Adipocyte (in vitro differentiated cells): ENCODE measurements around the gene SMAD3.

ENCODE experiments used
- DNase-seq: peaks from one replicate; pipeline ENCODE4 v3.0.0-alpha.2; 2015; ENCODE audit warnings: low read depth
- H3K27me3 ChIP-seq: replicated peaks from 2 replicates; pipeline ENCODE4 v1.7.0; 2013; ENCODE audit warnings: mild to moderate bottlenecking, low read length, moderate library complexity; ENCODE audit not compliant: control insufficient read depth, insufficient read depth
- H3K36me3 ChIP-seq: 2 replicates; pipeline ENCODE4 v1.7.0; 2013; ENCODE audit warnings: low read length, mild to moderate bottlenecking, moderate library complexity; ENCODE audit not compliant: control insufficient read depth, insufficient read depth, severe bottlenecking
- H3K4me1 ChIP-seq: 2 replicates; pipeline ENCODE4 v1.7.0; 2013; ENCODE audit warnings: mild to moderate bottlenecking, low read length, moderate library complexity; ENCODE audit not compliant: control insufficient read depth, insufficient read depth
- H3K4me3 ChIP-seq: 2 replicates; pipeline ENCODE4 v1.7.0; 2013; ENCODE audit warnings: mild to moderate bottlenecking, low read length, moderate library complexity
- H3K9ac ChIP-seq: 2 replicates; pipeline ENCODE4 v1.7.0; 2013; ENCODE audit warnings: mild to moderate bottlenecking, low read length, moderate library complexity
- H3K9me3 ChIP-seq: 2 replicates; pipeline ENCODE4 v1.7.0; 2013; ENCODE audit warnings: mild to moderate bottlenecking, low read length, moderate library complexity; ENCODE audit not compliant: control insufficient read depth

Gene SMAD3

DNA sequence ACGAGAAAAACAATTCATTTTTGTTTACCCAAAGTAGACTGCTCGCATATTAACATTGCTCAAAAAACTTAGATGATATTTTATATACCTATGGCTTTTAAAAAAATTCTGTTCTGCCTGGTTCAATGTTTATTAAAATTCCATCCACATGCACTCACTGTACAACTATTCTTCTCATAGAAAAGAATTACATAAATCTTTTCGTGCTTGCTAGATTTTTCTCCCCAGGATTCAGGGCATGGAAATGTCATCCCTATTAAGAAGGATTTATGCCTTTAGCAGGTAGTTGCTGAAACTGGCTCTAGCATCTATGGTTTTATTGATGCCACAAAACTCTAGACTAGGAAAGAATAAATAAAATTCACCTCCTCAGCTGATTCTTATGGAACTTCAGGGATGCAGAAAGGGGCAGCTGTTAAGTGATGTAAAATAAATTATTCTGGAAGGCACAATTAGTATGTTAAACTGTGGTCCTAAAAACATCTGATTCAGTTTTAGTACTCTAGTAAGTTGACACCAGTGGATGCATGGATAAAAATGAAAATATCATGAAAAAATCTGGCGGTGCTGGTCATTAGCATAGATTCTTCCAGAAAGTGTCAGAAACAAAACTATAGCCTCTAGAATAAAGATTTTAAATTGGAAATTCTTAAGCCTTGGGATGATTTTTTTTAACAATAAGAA is 147.4 kb downstream of the SMAD3 start:
- Histone ChIP-seq H3K9me3 (no peaks in the 10 kb centered on the region), H3K4me1 (no peaks in the 10 kb centered on the region), H3K36me3 (peaks cover 16% of the 10 kb centered on the region), H3K27me3 (no peaks in the 10 kb centered on the region), H3K4me3 (no peak overlapping the region), H3K9ac (no peak overlapping the region)
- DNase-seq = peak; percentile 35

DNA sequence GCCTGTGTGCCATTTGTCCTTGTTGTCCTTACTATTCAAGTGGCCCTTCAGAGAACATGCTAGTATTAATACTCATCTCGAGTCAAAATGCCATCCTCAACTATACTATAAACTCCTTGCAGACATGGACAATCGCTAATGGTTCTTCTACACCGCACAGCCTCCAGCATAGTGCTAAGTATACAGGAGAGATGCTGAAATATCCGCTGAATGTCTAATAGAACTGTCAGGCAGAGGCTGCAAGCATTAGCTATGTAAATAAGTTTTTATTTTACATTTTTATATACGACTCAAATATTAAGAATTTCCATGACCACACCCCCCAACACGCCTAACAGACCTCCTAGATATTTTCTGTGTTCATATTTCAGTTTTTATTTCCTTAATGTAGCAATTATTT is 149.7 kb downstream of the SMAD3 start:
- H3K36me3 ChIP-seq = peaks cover under 1% of the 10 kb centered on the region
- no peaks in the 10 kb centered on the region for H3K9me3 ChIP-seq
- H3K4me3 ChIP-seq = no peak overlapping the region
- no peaks in the 10 kb centered on the region for H3K27me3 ChIP-seq
- no peaks in the 10 kb centered on the region for H3K4me1 ChIP-seq
- no peak overlapping the region for H3K9ac ChIP-seq
- no peak for DNase-seq

GRCh38 chr15:67216859-67217258 is 151.5 kb downstream of the SMAD3 start:
- no peak for DNase-seq
- Histone ChIP-seq H3K9me3 (no peaks in the 10 kb centered on the region), H3K4me1 (no peaks in the 10 kb centered on the region), H3K27me3 (no peaks in the 10 kb centered on the region), H3K9ac (no peak overlapping the region), H3K36me3 (peaks cover 4% of the 10 kb centered on the region), H3K4me3 (no peak overlapping the region)

GRCh38 chr15:67218428-67218827 is 153.0 kb downstream of the SMAD3 start:
- H3K9me3 ChIP-seq = no peaks in the 10 kb centered on the region
- DNase-seq = no peak
- H3K4me1 ChIP-seq = no peaks in the 10 kb centered on the region
- no peak overlapping the region for H3K4me3 ChIP-seq
- H3K36me3 ChIP-seq = peaks cover 4% of the 10 kb centered on the region
- H3K9ac ChIP-seq = no peak overlapping the region
- no peaks in the 10 kb centered on the region for H3K27me3 ChIP-seq

DNA sequence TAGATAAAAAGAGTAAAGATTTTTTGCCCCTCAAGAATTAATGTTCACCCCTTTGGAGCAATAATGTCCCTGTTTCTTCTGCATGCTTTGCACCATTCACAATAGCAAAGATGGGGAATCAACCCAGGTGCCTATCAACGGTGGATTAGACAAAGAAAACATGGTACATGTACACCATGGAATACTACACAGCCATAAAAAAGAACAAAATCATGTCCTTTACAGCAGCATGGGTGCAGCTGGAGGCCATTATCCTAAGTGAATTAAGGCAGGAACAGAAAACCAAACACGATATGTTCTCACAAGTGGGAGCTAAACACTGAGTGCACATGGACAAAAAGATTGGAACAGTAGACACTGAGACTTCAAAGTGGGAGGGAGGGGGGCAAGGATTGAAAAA is 153.9 kb downstream of the SMAD3 start:
- H3K27me3 ChIP-seq = no peaks in the 10 kb centered on the region
- no peak overlapping the region for H3K9ac ChIP-seq
- H3K9me3 ChIP-seq = no peaks in the 10 kb centered on the region
- DNase-seq = no peak
- H3K36me3 ChIP-seq = peaks cover 4% of the 10 kb centered on the region
- no peaks in the 10 kb centered on the region for H3K4me1 ChIP-seq
- no peak overlapping the region for H3K4me3 ChIP-seq

DNA sequence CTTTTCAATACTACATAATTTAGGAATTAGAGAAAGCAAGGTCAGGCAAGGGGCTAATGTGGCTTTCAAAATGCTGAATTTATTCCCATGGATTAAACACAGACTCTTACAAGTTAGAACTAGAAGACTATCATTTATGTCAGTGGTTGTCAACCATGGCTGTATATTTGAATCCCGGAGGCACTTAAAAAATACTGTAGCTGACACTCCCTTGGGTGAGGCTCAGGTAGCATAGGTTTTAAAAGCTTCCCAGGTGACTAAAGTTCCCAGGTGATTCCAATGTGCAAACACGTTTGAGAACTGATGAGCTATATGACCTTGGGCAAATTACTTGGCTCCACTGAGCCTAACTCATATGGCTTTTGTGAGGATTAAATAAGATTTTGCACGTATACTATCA is 159.5 kb downstream of the SMAD3 start:
- Histone ChIP-seq H3K9me3 (no peaks in the 10 kb centered on the region), H3K36me3 (peaks cover 19% of the 10 kb centered on the region), H3K4me3 (no peak overlapping the region), H3K4me1 (peaks cover 17% of the 10 kb centered on the region), H3K27me3 (no peaks in the 10 kb centered on the region), H3K9ac (no peak overlapping the region)
- no peak for DNase-seq

- H3K4me1 ChIP-seq = peaks cover 17% of the 10 kb centered on the region
- no peak overlapping the region for H3K9ac ChIP-seq
- H3K36me3 ChIP-seq = peaks cover 21% of the 10 kb centered on the region
- peak; percentile 82 for DNase-seq
- H3K4me3 ChIP-seq = peak overlapping the region; percentile 50
- H3K27me3 ChIP-seq = no peaks in the 10 kb centered on the region
- H3K9me3 ChIP-seq = no peaks in the 10 kb centered on the region
Observed at GRCh38 chr15:67225336-67225735, 159.9 kb downstream of the SMAD3 start.

- peaks cover 17% of the 10 kb centered on the region for H3K4me1 ChIP-seq
- DNase-seq = no peak
- H3K36me3 ChIP-seq = peaks cover 38% of the 10 kb centered on the region
- no peak overlapping the region for H3K4me3 ChIP-seq
- H3K27me3 ChIP-seq = no peaks in the 10 kb centered on the region
- H3K9ac ChIP-seq = no peak overlapping the region
- H3K9me3 ChIP-seq = no peaks in the 10 kb centered on the region
Observed at GRCh38 chr15:67227431-67227830, 162.0 kb downstream of the SMAD3 start.

- H3K27me3 ChIP-seq = no peaks in the 10 kb centered on the region
- H3K4me3 ChIP-seq = no peak overlapping the region
- no peak overlapping the region for H3K9ac ChIP-seq
- DNase-seq = no peak
- H3K4me1 ChIP-seq = peaks cover 17% of the 10 kb centered on the region
- H3K9me3 ChIP-seq = no peaks in the 10 kb centered on the region
- H3K36me3 ChIP-seq = peaks cover 42% of the 10 kb centered on the region
Observed at GRCh38 chr15:67227846-67228245, 162.4 kb downstream of the SMAD3 start.

DNA sequence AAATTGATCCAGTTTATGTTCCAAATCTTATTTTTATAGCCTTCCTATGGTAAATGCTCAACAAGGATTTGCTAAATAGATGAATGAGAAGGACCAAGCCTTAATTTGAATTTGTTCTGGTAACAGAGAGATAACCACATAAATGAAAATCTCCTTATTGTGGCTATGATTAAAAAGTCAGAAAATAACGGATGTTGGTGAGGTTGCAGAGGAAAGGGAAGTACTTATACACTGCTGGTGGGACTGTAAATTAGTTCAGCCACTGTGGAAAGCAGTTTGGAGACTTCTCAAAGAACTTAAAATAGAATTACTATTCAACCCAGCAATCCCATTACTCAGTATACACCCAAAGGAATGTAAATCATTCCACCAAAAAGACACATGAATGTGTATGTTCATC is 162.9 kb downstream of the SMAD3 start:
- no peaks in the 10 kb centered on the region for H3K9me3 ChIP-seq
- H3K36me3 ChIP-seq = peaks cover 46% of the 10 kb centered on the region
- no peaks in the 10 kb centered on the region for H3K27me3 ChIP-seq
- no peak overlapping the region for H3K9ac ChIP-seq
- no peak for DNase-seq
- peaks cover 17% of the 10 kb centered on the region for H3K4me1 ChIP-seq
- H3K4me3 ChIP-seq = no peak overlapping the region

GRCh38 chr15:67230504-67230903 is 165.1 kb downstream of the SMAD3 start:
- peaks cover 58% of the 10 kb centered on the region for H3K36me3 ChIP-seq

DNA sequence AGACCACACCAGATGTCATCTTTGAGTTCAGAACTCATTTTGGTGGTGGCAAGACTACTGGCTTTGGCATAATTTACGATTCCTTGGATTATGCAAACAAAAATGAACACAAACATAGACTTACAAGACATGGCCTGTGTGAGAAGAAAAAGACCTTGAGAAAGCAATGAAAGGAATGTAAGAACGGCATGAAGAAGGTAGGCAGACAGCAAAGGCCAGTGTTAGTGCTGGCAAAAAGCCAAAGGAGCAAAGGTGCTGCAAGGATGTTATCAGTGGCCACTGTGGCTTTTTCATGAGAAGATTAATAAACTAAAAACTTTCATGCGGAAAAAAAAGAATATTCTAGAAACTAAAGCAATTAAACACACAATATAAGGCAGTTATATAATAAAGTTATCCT is 167.2 kb downstream of the SMAD3 start:
- no peak overlapping the region for H3K4me3 ChIP-seq
- H3K27me3 ChIP-seq = no peaks in the 10 kb centered on the region
- peaks cover 56% of the 10 kb centered on the region for H3K36me3 ChIP-seq
- no peaks in the 10 kb centered on the region for H3K4me1 ChIP-seq
- H3K9me3 ChIP-seq = no peaks in the 10 kb centered on the region
- no peak for DNase-seq
- no peak overlapping the region for H3K9ac ChIP-seq

More at GRCh38 chr15:67230504-67230903, 165.1 kb downstream of the SMAD3 start:
- H3K4me3 ChIP-seq = no peak overlapping the region
- no peak for DNase-seq
- peaks cover 6% of the 10 kb centered on the region for H3K4me1 ChIP-seq
- no peaks in the 10 kb centered on the region for H3K27me3 ChIP-seq
- no peaks in the 10 kb centered on the region for H3K9me3 ChIP-seq
- no peak overlapping the region for H3K9ac ChIP-seq
